Hepatocyte (in vitro differentiated cells): ENCODE measurements around the gene TVP23B.
"Not testable (repeated sequence)": the region's sequence is repeated elsewhere in the genome, so short reads cannot be mapped to it uniquely, and the experiment has no call there.

Experiments
- CTCF ChIP-seq: fragments of 200-600 bp; sonication (generic); IDR thresholded peaks from 2 replicates; pipeline ENCODE4 v1.5.1; 2016; ENCODE audit warnings: antibody characterized with exemption, mild to moderate bottlenecking; ENCODE audit not compliant: poor library complexity
- EZH2 ChIP-seq: fragments of 200-600 bp; sonication (generic); IDR thresholded peaks from 2 replicates; pipeline ENCODE4 v1.6.1; 2016; ENCODE audit warnings: antibody characterized with exemption, mild to moderate bottlenecking, borderline replicate concordance
- EZH2phosphoT487 ChIP-seq: fragments of 200-600 bp; sonication (generic); IDR thresholded peaks from one replicate; pipeline ENCODE4 v1.6.1; 2018; ENCODE audit warnings: antibody characterized with exemption, mild to moderate bottlenecking, low read depth, moderate library complexity; ENCODE audit not compliant: unreplicated experiment, severe bottlenecking

GRCh38 chr17:18785933-18786332, 5.0 kb downstream of the TVP23B start:
- TF ChIP-seq CTCF, EZH2, EZH2phosphoT487: not testable (repeated sequence)
